GM21526 (cell line): ENCODE results near the gene KLK10.
"Not testable (repeated sequence)": the region's sequence is repeated elsewhere in the genome, so short reads cannot be mapped to it uniquely, and the experiment has no call there.

Experiments used
- ATAC-seq: cut with Tn5 transposase; IDR thresholded peaks from one replicate; pipeline ENCODE4 v1.9.1; 2021; ENCODE audit warnings: moderate library complexity; ENCODE audit not compliant: unreplicated experiment, low FRiP score

KLK10 gene

DNA sequence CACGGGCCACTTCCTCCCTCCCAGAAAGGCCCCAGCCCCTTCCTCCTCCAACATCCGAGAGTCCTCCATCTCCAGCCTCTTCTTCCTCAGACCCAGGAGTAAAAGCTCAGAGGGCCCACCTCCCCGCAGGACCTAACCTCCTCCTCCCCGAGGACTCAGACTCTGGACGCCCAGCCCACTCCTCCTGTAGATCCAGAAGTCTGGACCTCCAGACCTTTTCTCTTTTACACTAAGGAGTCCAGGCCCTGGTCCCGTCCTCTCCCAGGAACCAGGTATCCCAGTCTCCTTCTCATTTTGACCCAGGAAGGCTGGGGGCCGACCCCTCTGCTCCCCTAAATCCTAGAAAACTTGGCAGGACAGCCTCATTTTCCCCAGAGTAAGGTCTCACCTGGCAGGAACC is 16.2 kb downstream of the KLK10 start:
- no peak for ATAC-seq

DNA sequence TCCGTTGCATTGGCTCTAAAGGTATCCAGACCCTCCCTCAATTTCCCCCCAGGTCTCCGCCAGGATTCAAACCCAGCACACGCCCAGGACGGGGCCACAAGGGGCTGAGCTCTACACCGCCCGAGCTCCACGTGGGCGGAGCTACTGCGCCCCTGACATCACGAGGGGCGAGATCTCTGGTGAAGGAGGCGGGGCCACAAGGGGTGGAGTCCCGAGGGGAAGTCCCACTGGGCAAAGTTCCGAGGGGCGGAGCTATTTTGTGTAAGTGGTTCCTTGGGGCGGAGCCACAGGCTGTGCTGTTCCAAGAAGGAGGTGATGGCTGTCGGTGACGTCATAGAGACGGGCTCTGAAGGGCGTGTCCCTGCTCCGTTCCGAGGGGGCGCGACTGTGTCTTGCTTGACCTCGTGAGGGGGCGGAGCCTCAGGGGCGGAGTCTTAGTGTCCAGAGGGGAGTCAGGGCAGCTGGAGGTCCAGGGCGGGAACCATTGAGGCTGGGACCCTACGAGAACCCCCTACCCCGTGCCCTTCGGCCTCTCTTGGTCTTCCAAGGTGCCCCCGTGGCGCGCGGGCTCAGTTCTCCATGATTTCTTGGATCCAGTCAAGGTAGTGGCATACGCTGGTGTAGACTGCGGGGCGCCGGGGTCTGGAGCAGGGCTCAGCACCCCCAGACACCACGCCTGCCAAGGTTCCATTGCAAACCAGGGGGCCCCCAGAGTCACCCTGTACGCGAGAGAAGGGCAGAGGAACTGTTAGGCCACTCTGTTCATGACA is 16.8 kb downstream of the KLK10 start:
- ATAC-seq = no peak

DNA sequence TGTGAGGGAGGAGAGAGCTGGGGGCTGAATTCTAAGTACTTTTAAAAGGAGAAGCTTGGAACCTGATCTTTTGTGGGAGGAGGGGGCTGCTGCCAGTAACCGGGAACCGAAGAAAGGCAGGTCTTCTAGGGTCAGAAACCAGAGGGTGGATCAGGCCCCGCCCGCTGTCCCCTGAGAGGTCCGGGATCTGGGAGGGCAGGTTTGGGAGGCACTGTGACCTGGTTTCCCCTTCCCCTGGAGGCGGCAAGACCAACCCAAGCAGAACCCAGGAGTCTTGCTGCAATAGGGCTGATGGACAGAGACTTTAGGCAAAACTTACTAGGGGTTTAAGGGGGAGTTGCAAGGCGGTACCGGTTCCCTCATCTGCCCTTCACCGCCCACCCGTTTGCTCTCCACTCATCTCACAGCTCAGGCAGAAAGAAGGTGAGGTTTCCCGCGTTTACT is 17.4 kb downstream of the KLK10 start:
- ATAC-seq = no peak

DNA sequence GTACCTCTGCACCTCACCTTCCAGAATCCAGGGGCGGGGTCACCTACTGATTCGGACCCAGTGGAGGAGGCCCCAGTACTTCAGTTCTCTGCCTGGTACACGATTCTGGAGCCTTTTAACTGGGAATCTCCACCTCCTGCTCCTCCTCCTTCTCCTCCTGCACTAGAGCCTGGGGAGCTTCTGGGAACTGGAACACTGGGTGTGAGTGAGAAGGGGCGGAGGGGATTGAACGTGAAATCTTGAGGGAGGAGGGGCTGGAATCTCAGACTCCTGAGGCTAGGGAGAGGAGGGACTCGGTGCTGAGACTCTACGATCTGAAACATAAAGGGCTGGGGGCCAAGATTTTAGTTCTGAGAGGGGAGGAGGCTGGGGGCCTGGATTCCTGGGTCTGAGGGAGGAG is 18.0 kb downstream of the KLK10 start, which contains the start of gene KLK8:
TSS of gene KLK8 (minus strand) at position 90 of the 400 bp plus-strand sequence. CDS start 437 bp downstream, outside the sequence.
- ATAC-seq = no peak

DNA sequence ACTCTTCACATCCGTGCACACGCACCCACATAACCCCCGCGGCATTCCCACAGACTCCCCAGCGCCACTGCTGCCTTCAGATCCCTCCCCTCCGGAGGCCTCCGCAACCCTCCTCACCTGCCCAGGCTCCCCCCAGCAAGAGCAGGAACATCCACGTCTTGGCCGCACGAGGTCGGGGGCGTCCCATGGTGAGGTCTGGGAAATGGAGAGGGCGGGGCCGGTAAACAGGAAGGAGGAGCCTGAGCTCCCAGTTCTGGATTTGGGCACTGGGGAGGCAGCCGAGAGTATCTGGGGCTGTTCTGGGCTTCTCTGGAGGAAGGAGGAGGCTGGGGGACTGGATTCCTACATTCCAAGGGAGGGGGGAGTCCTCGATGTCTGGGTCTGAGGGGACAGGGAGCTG is 18.5 kb downstream of the KLK10 start:
- ATAC-seq = no peak

DNA sequence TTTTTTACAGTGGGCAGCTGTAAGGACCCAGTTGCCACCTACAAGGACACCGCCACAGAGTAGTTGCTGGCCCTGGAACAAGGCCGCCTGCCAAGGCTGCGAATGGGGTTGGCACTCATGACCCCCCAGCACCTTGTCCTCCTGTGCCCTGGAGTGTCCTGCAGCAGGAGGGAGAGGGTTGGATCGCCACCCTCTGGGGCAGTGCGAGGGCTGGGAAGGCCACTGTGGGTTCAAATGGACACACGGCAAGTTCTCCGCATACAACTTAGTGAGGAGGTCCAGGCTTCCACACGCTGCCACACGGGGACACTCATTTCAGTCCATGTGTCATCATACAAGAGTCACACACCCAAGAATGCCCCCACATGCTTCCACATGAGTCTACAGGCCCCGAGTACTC is 19.1 kb downstream of the KLK10 start:
- ATAC-seq = no peak

DNA sequence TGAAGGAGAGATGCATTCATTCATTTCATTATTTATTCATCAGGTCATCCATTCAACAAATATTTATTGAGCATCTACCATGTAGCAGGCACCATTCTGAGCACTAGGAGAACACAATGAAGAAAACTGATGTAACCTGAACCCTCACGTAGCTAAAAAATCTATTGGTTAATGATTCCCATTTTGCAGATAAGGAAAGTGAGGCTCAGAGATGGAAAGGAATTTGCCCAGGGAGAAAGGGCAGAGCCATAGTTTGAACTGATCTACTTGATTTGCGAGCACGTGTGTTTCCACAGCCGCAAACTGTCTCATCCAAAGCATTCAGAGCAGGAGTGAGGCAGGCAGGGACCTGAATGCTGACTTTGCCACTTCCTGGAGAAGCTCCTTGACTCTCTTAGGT is 20.8 kb downstream of the KLK10 start:
- no peak for ATAC-seq

DNA sequence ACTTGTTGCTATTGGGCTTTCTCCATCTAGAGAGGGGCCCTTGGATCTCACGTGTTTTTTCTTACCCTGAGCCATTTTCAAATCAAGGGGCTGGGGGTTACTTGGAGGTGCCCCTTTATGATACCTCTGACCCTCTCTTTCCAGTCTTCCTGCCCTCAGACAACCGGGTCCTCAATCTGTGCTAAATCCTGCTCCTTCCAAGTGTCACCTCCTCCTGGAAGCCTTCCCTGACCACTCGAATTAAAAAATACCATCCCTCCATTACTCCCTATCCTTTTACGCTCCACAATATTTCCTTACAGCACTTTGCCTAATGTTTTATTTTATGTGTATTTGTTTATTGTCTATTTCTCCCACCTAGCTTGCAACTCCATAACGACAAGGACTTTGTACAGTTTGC is 21.4 kb downstream of the KLK10 start:
- no peak for ATAC-seq

DNA sequence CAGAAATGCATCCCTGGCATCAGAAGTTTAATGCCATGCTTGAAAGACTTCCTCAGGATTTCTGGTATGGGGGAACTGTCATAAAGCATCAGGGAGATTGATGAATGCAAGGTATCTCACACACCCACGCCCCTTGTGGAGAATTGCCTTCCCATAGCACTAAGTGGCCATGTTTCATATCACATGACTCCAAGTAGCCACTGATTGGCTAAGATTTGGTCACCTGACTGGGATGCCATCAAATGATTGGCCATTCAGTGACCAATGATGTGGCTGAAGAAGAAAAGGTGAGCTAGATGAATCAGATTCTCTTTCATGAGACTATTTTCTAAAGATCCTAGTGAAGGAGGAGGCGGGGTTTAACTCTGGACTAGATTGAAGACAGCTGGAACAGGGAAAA is 25.4 kb downstream of the KLK10 start:
- no peak for ATAC-seq

DNA sequence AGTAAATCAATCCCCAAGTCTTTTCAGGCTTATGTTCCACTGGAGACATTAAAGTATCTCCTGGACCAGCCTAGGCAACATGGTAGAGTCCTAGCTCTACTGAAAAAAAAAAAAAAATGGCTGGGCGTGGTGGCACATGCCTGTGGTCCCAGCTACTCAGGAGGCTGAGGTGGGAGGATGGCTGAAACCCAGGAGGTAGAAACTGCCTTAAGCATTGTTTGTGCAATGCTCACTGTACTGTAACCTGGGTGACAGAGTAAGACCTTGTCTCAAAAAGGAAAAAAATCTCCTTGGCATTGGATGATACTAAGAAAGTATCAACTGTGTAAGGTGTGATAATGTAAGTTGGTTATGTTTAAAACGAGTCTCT is 26.9 kb downstream of the KLK10 start:
- ATAC-seq = no peak

DNA sequence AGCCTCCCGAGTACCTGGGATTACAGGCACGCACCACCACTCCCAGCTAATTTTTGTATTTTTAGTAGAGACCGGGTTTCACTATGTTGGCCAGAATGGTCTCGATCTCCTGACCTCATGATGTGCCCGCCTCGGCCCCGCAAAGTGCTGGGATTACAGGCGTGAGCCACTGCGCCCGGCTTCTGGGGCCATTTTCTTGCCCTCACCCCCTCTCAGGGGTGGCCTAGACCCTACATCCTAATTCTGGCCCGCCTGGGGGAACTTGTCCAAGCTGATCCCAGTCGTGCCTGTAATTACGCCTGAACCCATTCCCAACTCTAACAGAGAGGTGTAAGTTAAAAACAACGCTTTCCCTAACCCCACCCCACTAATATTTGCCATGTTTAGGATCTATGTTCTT is 35.1 kb downstream of the KLK10 start:
- not testable (repeated sequence) for ATAC-seq

DNA sequence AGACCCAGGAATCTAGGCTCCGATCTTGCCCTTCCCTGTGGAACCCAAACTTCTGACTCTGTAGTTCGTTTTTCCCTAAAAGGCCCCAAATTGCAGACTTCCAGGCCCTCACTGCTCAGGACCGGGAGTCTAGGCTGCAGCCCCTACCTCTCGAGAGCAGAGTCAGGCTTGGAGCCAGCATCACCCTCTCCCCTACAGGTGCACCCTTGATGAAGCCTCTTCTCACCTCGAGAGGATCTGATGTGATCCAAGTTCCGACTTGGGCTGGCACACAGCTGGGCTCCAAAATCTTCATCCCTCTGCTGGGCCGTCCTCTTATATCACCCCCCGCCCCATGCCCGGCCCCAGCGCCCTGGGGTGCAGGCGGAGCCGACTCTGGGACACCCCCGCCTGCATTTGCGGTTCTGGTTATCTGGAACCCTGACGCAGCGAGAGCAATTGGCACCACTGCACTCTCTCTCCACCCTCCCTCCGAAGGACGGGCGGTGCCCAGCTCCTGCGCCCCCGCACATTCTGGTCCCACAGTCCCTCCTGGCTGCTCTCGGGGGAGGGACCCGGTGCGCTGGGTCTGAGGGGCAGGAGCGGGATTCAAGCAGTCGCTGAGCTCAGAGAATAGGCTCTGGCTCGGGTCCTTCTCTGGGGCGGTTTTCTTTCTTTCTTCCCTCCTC is 35.8 kb downstream of the KLK10 start, which contains the start of gene KLK7:
TSS of gene KLK7 (minus strand) at position 293 of the 668 bp plus-strand sequence. CDS start 1,518 bp downstream, outside the sequence.
- no peak for ATAC-seq

DNA sequence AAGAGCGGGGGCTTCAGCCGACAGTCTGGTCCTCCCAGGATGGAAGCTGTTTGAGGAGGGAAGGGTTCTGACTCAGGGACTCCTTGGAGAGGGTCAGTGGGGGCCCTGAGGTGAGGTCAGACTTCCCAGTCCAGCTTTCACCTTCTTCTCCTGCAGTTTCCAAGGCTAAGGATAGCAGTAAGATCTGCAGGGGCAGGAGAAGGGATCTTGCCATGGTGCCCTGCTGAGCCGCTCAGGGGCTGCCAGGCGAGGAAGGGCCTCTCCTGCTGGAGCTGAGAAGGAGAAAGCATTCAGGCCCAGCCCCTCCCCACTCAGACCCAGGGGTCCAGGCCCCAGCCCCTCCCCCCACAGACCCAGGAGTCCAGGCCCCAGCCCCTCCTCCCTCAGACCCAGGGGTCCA is 37.3 kb downstream of the KLK10 start:
- no peak for ATAC-seq

DNA sequence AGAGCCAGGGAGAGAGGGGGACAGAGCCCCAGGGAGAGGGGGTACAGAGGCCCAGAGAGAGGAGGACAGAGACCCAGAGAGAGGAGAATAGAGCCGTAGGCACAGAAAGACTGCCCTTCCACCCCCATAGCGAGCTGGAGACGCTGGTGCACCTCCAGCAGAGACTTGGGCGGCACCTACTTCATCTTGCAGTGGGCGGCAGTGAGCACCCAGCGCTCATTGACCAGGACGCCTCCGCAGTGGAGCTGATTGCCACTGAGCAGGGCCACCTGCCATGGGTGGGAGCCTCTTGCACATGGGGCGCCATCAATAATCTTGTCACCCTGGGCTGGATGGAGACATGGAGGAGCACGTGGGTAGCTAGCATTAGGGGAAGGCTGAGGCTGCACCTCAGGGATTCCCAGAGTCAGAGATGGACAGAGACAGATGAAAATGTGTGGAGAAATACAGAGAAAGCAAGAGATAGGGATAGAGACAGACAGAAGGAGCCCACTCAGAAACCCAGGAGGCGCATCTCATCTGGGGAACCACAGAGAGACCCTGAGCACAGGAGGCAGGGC is 37.8 kb downstream of the KLK10 start:
- no peak for ATAC-seq

DNA sequence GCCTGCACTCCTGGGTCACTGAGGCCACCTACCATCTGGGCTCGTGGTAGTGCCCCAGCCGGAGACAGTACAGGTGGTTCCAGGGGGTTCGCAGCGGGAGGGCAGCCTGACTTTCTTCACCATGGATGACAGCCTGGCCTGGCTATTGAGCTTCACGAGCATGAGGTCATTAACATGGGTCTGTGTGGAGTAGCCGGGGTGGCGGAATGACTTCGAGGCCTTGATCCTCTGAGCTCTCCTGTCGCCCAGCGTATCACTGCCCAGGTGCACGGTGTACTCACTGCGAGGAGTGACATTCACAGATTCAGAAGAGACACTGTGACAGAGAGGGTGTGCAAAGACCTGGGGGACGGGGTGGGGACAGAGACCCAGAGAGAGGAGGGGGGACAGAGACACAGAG is 39.3 kb downstream of the KLK10 start:
- no peak for ATAC-seq

DNA sequence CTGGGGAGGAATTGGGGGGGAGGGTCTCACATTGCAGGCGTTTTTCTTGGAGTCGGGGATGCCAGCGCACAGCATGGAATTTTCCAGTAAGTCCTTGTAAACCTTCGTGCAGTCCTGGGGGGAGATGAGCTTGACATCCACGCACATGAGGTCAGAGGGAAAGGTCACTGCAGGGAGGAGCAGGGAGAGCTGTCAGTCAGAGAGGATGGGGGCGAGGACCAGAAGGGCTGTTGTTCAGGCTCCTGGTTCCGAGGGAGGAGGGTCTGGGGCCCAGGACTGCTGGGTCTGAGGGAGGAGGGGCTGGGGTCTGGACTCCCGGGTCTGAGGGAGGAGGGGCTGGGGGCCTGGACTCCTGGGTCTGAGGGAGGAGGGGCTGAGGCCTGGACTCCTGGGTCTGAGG is 39.8 kb downstream of the KLK10 start:
- no peak for ATAC-seq

DNA sequence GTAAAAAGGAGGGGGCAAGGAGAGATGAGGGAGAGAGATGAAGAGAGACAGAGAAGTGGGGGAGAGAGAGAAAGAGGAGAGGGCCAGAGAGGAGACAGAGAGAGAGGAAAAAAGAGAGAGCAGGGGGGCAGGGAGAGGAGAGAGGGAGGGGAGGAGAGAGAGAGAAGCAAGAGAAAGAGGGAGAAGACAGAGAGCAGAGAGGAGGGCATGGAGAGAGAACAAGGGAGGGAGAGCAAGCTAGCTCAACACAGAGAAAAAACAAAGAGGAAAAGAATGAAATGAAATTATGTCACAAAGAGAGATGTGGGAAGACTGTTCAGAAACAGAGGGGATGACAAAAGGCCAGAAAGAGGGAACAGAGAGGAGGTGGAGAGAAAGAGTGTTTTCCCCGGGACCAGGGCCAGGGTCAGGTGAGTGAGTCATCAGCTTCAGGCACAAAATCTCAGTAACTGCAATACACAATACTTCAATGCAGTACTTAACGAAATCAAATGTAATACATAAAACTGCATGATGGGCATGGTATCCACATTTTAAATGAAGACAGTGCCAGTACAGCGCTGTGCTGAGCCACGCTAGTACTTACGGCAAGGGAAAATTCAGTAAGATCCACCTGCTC is 40.6 kb downstream of the KLK10 start:
- ATAC-seq = no peak

DNA sequence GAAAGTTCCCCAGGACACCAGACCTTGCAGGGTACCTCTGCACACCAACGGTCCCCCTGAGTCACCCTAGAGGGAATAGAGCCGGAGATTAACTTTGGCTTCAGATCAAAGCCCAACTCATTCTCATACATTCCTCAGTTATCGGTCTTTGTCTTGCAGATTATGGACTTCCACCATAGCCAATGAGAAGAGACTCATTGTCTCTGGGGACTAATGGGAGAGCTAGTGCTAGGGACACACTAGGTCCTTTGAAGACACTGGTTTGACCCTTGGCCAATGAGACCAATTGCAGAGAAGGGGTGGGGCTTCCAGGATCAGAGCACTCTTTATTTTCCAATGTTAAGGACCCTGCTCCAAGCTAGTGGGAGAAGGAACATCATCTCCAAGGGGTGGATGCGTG is 41.9 kb downstream of the KLK10 start:
- ATAC-seq = no peak

DNA sequence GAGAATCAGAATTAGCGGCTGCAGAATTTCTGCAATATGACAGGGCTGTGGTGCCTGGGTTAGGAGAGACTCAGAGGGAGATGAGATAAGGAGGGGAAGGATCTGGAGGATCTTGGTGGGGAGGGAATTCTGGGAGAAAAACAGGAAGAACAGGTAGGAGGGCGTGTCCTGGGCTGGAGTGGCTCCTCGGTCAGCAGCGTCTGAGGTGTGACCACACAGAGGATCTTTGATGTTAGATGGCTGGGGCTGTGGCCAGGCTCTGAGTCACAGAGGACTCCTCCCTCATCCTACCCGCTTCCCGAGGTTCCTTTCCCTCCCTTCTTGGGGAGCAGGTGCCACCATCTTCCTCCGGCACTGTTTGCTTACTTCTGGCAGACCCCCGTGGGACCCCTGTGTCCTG is 43.7 kb downstream of the KLK10 start:
- no peak for ATAC-seq

DNA sequence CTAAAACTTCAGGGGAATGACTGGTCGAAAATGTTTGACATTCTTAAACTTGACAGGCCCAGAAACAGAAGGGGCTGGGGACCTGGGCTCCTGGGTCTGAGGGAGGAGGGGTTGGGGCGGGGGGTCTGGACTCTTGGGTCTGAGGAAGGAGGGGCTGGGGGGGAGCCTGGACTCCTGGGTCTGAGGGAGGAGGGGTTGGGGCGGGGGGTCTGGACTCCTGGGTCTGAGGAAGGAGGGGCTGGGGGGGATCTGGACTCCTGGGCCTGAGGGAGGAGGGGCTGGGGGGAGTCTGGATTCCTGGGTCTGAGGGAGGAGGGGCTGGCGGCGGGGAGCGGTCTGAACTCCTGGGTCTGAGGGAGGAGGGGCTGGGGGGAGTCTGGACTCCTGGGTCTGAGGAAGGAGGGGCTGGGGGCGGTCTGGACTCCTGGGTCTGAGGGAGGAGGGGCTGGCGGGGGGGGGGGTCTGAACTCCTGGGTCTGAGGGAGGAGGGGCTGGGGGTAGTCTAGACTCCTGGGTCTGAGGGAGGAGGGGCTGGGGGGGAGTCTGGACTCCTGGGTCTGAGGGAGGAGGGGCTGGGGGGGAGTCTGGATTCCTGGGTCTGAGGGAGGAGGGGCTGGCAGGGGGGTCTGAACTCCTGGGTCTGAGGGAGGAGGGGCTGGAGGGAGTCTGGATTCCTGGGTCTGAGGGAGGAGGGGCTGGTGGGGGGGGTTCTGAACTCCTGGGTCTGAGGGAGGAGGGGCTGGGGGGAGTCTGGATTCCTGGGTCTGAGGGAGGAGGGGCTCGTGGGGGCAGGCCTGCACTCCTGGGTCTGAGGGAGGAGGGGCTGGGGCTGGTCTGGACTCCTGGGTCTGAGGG is 44.6 kb downstream of the KLK10 start:
- ATAC-seq = no peak
